HG02678 (cell line): ENCODE results near the gene ADK.
"Not testable (repeated sequence)": the region's sequence is repeated elsewhere in the genome, so short reads cannot be mapped to it uniquely, and the experiment has no call there.

ENCODE experiments used
- ATAC-seq: cut with Tn5 transposase; IDR thresholded peaks from one replicate; pipeline ENCODE4 v1.9.1; 2021; ENCODE audit warnings: mild to moderate bottlenecking, moderate library complexity; ENCODE audit not compliant: unreplicated experiment

Gene ADK

GRCh38 chr10:74337330-74338016 is 186.5 kb downstream of the ADK start:
- no peak for ATAC-seq

GRCh38 chr10:74342991-74343390 is 192.0 kb downstream of the ADK start:
- ATAC-seq = no peak

- ATAC-seq = no peak
These were observed 192.8 kb downstream of the ADK start for GRCh38 chr10:74343804-74344203.

- ATAC-seq = no peak
These were observed 193.3 kb downstream of the ADK start for GRCh38 chr10:74344306-74344705.

- ATAC-seq = no peak
These were observed 196.5 kb downstream of the ADK start for GRCh38 chr10:74347522-74347921.

GRCh38 chr10:74353021-74353420 is 202.0 kb downstream of the ADK start:
- not testable (repeated sequence) for ATAC-seq

GRCh38 chr10:74361678-74362077 is 210.7 kb downstream of the ADK start:
- ATAC-seq = no peak

- ATAC-seq = no peak
These were observed 212.7 kb downstream of the ADK start for GRCh38 chr10:74363727-74364126.

- no peak for ATAC-seq
These were observed 214.1 kb downstream of the ADK start for GRCh38 chr10:74365109-74365508.

- no peak for ATAC-seq
These were observed 220.7 kb downstream of the ADK start for GRCh38 chr10:74371696-74372095.

GRCh38 chr10:74373059-74373458 is 222.0 kb downstream of the ADK start:
- ATAC-seq = no peak

GRCh38 chr10:74377476-74377875 is 226.5 kb downstream of the ADK start:
- ATAC-seq = no peak

GRCh38 chr10:74379474-74379873 is 228.5 kb downstream of the ADK start:
- no peak for ATAC-seq

GRCh38 chr10:74380795-74381194 is 229.8 kb downstream of the ADK start:
- no peak for ATAC-seq

- no peak for ATAC-seq
These were observed 230.4 kb downstream of the ADK start for GRCh38 chr10:74381291-74381853.

GRCh38 chr10:74382663-74383062 is 231.6 kb downstream of the ADK start:
- no peak for ATAC-seq

- ATAC-seq = no peak
These were observed 232.6 kb downstream of the ADK start for GRCh38 chr10:74383642-74384041.

GRCh38 chr10:74384615-74385183 is 233.7 kb downstream of the ADK start:
- no peak for ATAC-seq

- no peak for ATAC-seq
These were observed 237.8 kb downstream of the ADK start for GRCh38 chr10:74388801-74389200.

- ATAC-seq = no peak
These were observed 240.8 kb downstream of the ADK start for GRCh38 chr10:74391786-74392185.

- no peak for ATAC-seq
These were observed 243.5 kb downstream of the ADK start for GRCh38 chr10:74394416-74394969.

GRCh38 chr10:74400186-74400585 is 249.2 kb downstream of the ADK start:
- no peak for ATAC-seq
